ENCODE data around the gene SERHL2.
"Not testable (repeated sequence)": the region's sequence is repeated elsewhere in the genome, so short reads cannot be mapped to it uniquely, and the experiment has no call there.

SERHL2 gene

DNA sequence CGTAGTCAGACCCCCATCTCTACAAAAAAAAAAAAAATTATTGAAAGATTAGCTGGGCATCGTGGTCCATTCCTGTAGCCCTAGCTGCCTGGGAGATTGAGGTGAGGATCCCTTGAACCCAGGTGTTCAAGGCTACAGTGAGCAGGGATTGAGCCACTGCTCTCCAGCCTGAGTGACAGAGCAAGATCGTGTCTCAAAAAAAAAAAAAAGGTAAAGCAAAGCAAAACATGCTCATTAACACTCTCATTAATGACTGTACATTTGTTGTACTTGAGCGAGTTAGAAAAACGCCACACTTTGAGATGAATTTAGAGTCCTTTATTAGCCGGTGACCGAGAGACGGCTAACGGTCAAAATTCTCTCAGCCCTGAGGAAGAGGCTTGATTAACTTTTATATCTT is 6.2 kb upstream of the SERHL2 start:
- H3K4me2 ChIP-seq (ENCODE audit: low read depth, low read length, poor library complexity, severe bottlenecking): no peak overlapping the region
- no peak overlapping the region for H3K4me3 ChIP-seq (ENCODE audit: insufficient read depth, low read length, poor library complexity, severe bottlenecking)
- no peaks in the 10 kb centered on the region for H3K27me3 ChIP-seq (ENCODE audit: low read length)
- H3K9me2 ChIP-seq (replicated peaks; ENCODE audit: insufficient read depth, low read length): no peaks in the 10 kb centered on the region
- H4K20me1 ChIP-seq (ENCODE audit: low read depth, low read length): no peaks in the 10 kb centered on the region
- no peak overlapping the region for H2AFZ ChIP-seq (ENCODE audit: low read depth, low read length, severe bottlenecking)
- peaks cover 3% of the 10 kb centered on the region; the same call in 1 of the 2 replicates for H3F3A ChIP-seq (ENCODE audit: insufficient read depth)
- H3K79me2 ChIP-seq (ENCODE audit: insufficient read depth, low read length): no peaks in the 10 kb centered on the region
- TF ChIP-seq EZH2phosphoT487 (conservative IDR thresholded peaks at IDR 0.05; ENCODE audit: low read length): no peak
- TF ChIP-seq, protein P1, sequence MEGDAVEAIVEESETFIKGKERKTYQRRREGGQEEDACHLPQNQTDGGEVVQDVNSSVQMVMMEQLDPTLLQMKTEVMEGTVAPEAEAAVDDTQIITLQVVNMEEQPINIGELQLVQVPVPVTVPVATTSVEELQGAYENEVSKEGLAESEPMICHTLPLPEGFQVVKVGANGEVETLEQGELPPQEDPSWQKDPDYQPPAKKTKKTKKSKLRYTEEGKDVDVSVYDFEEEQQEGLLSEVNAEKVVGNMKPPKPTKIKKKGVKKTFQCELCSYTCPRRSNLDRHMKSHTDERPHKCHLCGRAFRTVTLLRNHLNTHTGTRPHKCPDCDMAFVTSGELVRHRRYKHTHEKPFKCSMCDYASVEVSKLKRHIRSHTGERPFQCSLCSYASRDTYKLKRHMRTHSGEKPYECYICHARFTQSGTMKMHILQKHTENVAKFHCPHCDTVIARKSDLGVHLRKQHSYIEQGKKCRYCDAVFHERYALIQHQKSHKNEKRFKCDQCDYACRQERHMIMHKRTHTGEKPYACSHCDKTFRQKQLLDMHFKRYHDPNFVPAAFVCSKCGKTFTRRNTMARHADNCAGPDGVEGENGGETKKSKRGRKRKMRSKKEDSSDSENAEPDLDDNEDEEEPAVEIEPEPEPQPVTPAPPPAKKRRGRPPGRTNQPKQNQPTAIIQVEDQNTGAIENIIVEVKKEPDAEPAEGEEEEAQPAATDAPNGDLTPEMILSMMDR (IDR thresholded peaks at IDR 0.05; ENCODE audit: insufficient read depth, low read length, poor library complexity, severe bottlenecking): no peak
- no peak overlapping the region for H3K27ac ChIP-seq (ENCODE audit: low read depth, low read length)
- no peak overlapping the region for H3K9ac ChIP-seq (ENCODE audit: low read length)
- H3K36me3 ChIP-seq (ENCODE audit: low read length): no peaks in the 10 kb centered on the region
- no peaks in the 10 kb centered on the region for H3K9me3 ChIP-seq (ENCODE audit: insufficient read depth, low read length)

DNA sequence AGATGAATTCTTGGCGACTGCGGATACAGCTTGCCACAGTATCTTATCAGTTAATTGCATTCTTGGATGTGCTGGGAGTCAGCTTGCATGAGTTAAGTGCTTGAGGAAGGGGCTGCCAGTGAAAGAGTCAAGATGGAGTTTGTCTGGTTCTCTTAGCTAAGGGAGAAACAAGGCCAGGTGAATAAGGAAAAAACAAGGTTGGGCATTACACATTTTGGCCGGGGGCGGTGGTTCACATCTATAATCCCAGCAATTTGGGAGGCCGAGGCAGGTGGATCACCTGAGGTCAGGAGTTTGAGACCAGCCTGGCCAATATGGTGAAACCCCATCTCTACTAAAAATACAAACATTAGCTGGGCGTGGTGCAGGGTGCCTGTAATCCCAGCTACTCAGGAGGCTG is 5.6 kb upstream of the SERHL2 start:
- H2AFZ ChIP-seq (ENCODE audit: low read depth, low read length, severe bottlenecking); H3K9me3 ChIP-seq (ENCODE audit: insufficient read depth, low read length); H3K27me3 ChIP-seq (ENCODE audit: low read length): not testable (repeated sequence)

DNA sequence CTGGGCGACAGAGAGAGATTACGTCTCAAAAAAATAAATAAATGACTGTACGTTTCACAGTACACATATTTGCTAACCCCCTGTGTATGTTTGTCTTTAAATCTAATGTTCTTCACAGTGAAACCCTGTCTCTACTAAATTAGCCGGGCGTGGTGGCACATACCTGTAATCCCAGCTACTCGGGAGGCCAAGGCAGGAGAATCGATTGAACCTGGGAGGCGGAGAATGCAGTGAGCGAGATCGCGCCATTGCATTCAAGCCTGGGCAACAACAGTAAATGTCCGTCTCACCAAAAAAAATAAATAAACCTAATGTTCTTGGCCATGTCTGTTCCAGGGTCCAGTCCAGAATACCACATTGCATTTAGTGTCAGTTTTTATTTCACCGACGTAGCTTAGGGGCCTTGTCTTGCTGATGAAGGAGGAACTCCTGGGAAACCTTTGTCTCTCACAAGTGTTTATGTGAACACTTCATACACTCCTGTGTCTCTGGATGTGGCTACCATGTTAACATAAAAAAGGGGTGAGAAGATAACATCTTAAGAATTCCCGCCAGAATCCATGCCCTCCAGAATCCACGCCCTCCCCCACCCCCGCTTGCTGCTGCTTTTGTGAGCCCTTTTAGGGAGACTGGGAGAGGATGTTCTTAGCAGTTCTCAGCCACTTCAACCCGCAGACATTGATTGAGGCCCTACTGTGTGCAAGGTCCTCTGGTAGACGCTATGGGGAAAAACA is 5.0 kb upstream of the SERHL2 start:
- Histone ChIP-seq H3K27me3 (ENCODE audit: low read length) (no peaks in the 10 kb centered on the region), H3K9me3 (ENCODE audit: insufficient read depth, low read length) (no peaks in the 10 kb centered on the region), H3K79me2 (ENCODE audit: insufficient read depth, low read length) (no peaks in the 10 kb centered on the region), H2AFZ (ENCODE audit: low read depth, low read length, severe bottlenecking) (no peak overlapping the region), H3K27ac (ENCODE audit: low read depth, low read length) (no peak overlapping the region), H4K20me1 (ENCODE audit: low read depth, low read length) (no peaks in the 10 kb centered on the region), H3K36me3 (ENCODE audit: low read length) (no peaks in the 10 kb centered on the region), H3F3A (ENCODE audit: insufficient read depth) (peaks cover 9% of the 10 kb centered on the region), H3K4me3 (ENCODE audit: insufficient read depth, low read length, poor library complexity, severe bottlenecking) (no peak overlapping the region), H3K9me2 (replicated peaks; ENCODE audit: insufficient read depth, low read length) (no peaks in the 10 kb centered on the region), H3K4me2 (ENCODE audit: low read depth, low read length, poor library complexity, severe bottlenecking) (no peak overlapping the region), H3K9ac (ENCODE audit: low read length) (no peak overlapping the region)
- TF ChIP-seq, protein P1 (IDR thresholded peaks at IDR 0.05; ENCODE audit: insufficient read depth, low read length, poor library complexity, severe bottlenecking): no peak
- no peak for TF ChIP-seq EZH2phosphoT487 (conservative IDR thresholded peaks at IDR 0.05; ENCODE audit: low read length)

More for the DNA sequence above, 5.6 kb upstream of the SERHL2 start:
- H3K27ac ChIP-seq (ENCODE audit: low read depth, low read length); H3F3A ChIP-seq (ENCODE audit: insufficient read depth); H3K9me2 ChIP-seq (replicated peaks; ENCODE audit: insufficient read depth, low read length); H3K79me2 ChIP-seq (ENCODE audit: insufficient read depth, low read length); H3K4me3 ChIP-seq (ENCODE audit: insufficient read depth, low read length, poor library complexity, severe bottlenecking); H3K4me2 ChIP-seq (ENCODE audit: low read depth, low read length, poor library complexity, severe bottlenecking); H4K20me1 ChIP-seq (ENCODE audit: low read depth, low read length); H3K9ac ChIP-seq (ENCODE audit: low read length); H3K36me3 ChIP-seq (ENCODE audit: low read length): not testable (repeated sequence)

DNA sequence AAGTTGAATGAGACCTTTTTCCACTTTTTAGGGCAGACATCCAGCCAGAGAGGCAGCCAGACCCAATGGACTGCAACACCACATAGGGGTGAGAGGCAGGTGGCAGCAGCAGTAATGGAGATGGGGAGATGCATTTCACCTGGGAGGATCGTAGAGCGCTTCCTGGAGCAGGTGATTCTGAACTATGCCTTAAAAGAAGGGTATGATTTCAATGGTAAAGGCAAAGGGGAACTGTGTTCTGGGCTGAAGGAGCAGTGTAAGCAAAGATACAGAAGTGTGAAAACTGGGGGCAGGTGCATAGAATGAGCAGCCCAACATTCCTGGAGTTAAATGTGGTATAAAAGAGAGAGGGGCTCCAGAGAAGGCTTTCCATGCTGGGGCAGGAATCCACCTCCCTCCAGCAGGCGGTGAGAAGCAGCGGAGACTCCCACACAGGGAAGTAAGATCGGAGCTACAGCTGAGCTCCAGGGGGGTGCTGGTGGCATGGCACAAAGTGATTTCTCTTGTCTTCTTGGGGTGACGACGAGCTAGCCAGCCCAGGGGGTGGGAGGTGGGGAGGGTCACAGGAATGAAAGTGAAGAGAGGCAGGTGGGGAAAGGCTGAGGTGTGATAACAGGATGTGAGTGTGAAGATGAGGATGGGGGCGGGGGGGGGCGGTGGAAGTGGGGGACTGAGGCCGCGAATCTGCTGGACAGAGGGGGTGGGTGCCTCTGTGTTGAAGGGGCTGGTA is 4.3 kb upstream of the SERHL2 start:
- no peaks in the 10 kb centered on the region for H3K36me3 ChIP-seq (ENCODE audit: low read length)
- no peaks in the 10 kb centered on the region for H3K79me2 ChIP-seq (ENCODE audit: insufficient read depth, low read length)
- H3K27me3 ChIP-seq (ENCODE audit: low read length): no peaks in the 10 kb centered on the region
- TF ChIP-seq EZH2phosphoT487 (conservative IDR thresholded peaks at IDR 0.05; ENCODE audit: low read length): no peak
- TF ChIP-seq, protein P1 (IDR thresholded peaks at IDR 0.05; ENCODE audit: insufficient read depth, low read length, poor library complexity, severe bottlenecking): no peak
- peaks cover 9% of the 10 kb centered on the region for H3F3A ChIP-seq (ENCODE audit: insufficient read depth)
- no peak overlapping the region for H3K27ac ChIP-seq (ENCODE audit: low read depth, low read length)
- H2AFZ ChIP-seq (ENCODE audit: low read depth, low read length, severe bottlenecking): no peak overlapping the region
- no peak overlapping the region for H3K4me3 ChIP-seq (ENCODE audit: insufficient read depth, low read length, poor library complexity, severe bottlenecking)
- no peaks in the 10 kb centered on the region for H3K9me2 ChIP-seq (replicated peaks; ENCODE audit: insufficient read depth, low read length)
- H3K9ac ChIP-seq (ENCODE audit: low read length): no peak overlapping the region
- no peaks in the 10 kb centered on the region for H3K9me3 ChIP-seq (ENCODE audit: insufficient read depth, low read length)
- H3K4me2 ChIP-seq (ENCODE audit: low read depth, low read length, poor library complexity, severe bottlenecking): no peak overlapping the region
- no peaks in the 10 kb centered on the region for H4K20me1 ChIP-seq (ENCODE audit: low read depth, low read length)

DNA sequence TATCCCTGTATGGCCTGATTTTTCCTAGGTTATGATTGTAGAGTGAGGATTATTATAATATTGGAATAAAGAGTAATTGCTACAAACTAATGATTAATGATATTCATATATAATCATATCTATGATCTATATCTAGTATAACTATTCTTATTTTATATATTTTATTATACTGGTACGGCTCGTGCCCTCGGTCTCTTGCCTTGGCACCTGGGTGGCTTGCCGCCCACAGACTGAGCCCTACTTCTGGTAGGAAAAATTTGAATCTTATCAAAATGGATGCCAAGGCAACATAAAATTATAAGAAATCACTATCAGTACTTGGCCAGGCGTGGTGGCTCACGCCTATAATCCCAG is 1.5 kb upstream of the SERHL2 start:
- not testable (repeated sequence) for H3K27me3 ChIP-seq (ENCODE audit: low read length); H4K20me1 ChIP-seq (ENCODE audit: low read depth, low read length); H3K79me2 ChIP-seq (ENCODE audit: insufficient read depth, low read length); H3K36me3 ChIP-seq (ENCODE audit: low read length); H3F3A ChIP-seq (ENCODE audit: insufficient read depth); H3K9me3 ChIP-seq (ENCODE audit: insufficient read depth, low read length); H3K9me2 ChIP-seq (replicated peaks; ENCODE audit: insufficient read depth, low read length); H2AFZ ChIP-seq (ENCODE audit: low read depth, low read length, severe bottlenecking); H3K9ac ChIP-seq (ENCODE audit: low read length)
- peak overlapping the region; percentile 48 for H3K4me3 ChIP-seq (ENCODE audit: insufficient read depth, low read length, poor library complexity, severe bottlenecking)
- peak overlapping the region; percentile 58; the same call in 1 of the 2 replicates for H3K27ac ChIP-seq (ENCODE audit: low read depth, low read length)
- peak overlapping the region; percentile 48 for H3K4me2 ChIP-seq (ENCODE audit: low read depth, low read length, poor library complexity, severe bottlenecking)

Measured in SU-DHL-6 (cell line).